ENCODE data around the gene PPM1F. TPM values are rescaled to one million over a fixed set of nuclear protein-coding genes. Genes with fewer than 3 reads are reported as not detected.
A peak's percentile ranks its signal among the peaks of the same experiment; 100 is the strongest.

Gene PPM1F
- total RNA-seq, 1 experiment from 2014 or later, result 21.1 TPM

GRCh38 chr22:21938906-21939305, 13.7 kb downstream of the PPM1F start:
- Histone ChIP-seq H2BK5ac (ENCODE audit: insufficient read length, low read length) (no peak overlapping the region), H2AK5ac (ENCODE audit: insufficient read length, low read length) (no peak overlapping the region), H3K9ac (ENCODE audit: extremely low read depth, insufficient read length, low read length) (no peak overlapping the region), H4K8ac (replicated peaks; ENCODE audit: insufficient read length, low read depth, low read length) (no peak overlapping the region), H3T11ph (ENCODE audit: low read length) (no peak overlapping the region), H2BK120ac (ENCODE audit: low read depth, low read length, poor library complexity, severe bottlenecking) (no peak overlapping the region), H3K79me2 (ENCODE audit: insufficient read depth, low read length) (no peaks in the 10 kb centered on the region), H2AFZ (ENCODE audit: low read length) (no peak overlapping the region), H3K18ac (ENCODE audit: insufficient read length, low read depth, low read length) (no peak overlapping the region), H3K23ac (ENCODE audit: insufficient read length, low read depth, low read length) (no peak overlapping the region), H3K27me3 (ENCODE audit: insufficient read depth, low read length) (no peaks in the 10 kb centered on the region), H3K9me3 (ENCODE audit: control insufficient read depth, low read depth, low read length) (no peaks in the 10 kb centered on the region), H3K27ac (ENCODE audit: insufficient read length, low read depth, low read length) (no peak overlapping the region), H3K56ac (ENCODE audit: insufficient read length, low read depth, low read length) (no peak overlapping the region), H4K5ac (ENCODE audit: insufficient read length, low read depth, low read length) (no peak overlapping the region), H4K91ac (ENCODE audit: insufficient read length, low read depth, low read length) (no peak overlapping the region), H3K4ac (ENCODE audit: low read depth, low read length) (no peak overlapping the region), H3K4me2 (ENCODE audit: insufficient read depth, insufficient read length, low read length) (no peak overlapping the region), H3K23me2 (ENCODE audit: insufficient read length, low read depth, low read length, poor library complexity, severe bottlenecking) (peaks cover 4% of the 10 kb centered on the region), H3K79me1 (ENCODE audit: insufficient read depth, low read depth, low read length, poor library complexity, severe bottlenecking) (no peaks in the 10 kb centered on the region), H2BK12ac (ENCODE audit: insufficient read length, low read depth, low read length) (no peak overlapping the region), H2BK20ac (ENCODE audit: low read depth, low read length, poor library complexity, severe bottlenecking) (no peak overlapping the region), H3K14ac (ENCODE audit: insufficient read depth, low read length) (no peak overlapping the region), H2BK15ac (ENCODE audit: low read depth, low read length) (no peak overlapping the region), H3K4me1 (ENCODE audit: insufficient read depth, low read length) (no peaks in the 10 kb centered on the region), H4K20me1 (ENCODE audit: control insufficient read depth, insufficient read depth, insufficient read length) (peaks cover 2% of the 10 kb centered on the region)
- no CpG with 5 or more reads among the region's 11 CpGs for WGBS (ENCODE audit: extremely low coverage, insufficient read length, low lambda C conversion rate)
- TF ChIP-seq CTCF (conservative IDR thresholded peaks at IDR 0.05), result no peak
- Mint-ChIP-seq H3K4me1 (peaks cover 2 to 8% of the 10 kb centered on the region in 2 experiments), H3K9me3 (no peaks in the 10 kb centered on the region), H3K27me3 (ENCODE audit: low read depth) (no peaks in the 10 kb centered on the region; the same call in 1 of the 2 replicates), H3K4me3 (peak overlapping the region; percentile 81 to 85), H3K27ac (no peak overlapping the region), H3K36me3 (ENCODE audit: insufficient read depth in 1 of 3, low read depth in 3 of 3) (peaks cover 6 to 10% (median 6%) of the 10 kb centered on the region in 3 experiments; a peak in 6 of 7 replicates)
- no peak for DNase-seq

Data from H9 (cell line).